Measurements from ENCODE around the gene MLLT6. TPM values are rescaled to one million over a fixed set of nuclear protein-coding genes. Genes with fewer than 3 reads are reported as not detected.

Gene MLLT6
- total and polyA plus RNA-seq, 2 of the 13 experiments (the other 11 are each of a cell fraction or from before 2014, with no cell fraction given), result 50.7 to 69.5 TPM

DNA sequence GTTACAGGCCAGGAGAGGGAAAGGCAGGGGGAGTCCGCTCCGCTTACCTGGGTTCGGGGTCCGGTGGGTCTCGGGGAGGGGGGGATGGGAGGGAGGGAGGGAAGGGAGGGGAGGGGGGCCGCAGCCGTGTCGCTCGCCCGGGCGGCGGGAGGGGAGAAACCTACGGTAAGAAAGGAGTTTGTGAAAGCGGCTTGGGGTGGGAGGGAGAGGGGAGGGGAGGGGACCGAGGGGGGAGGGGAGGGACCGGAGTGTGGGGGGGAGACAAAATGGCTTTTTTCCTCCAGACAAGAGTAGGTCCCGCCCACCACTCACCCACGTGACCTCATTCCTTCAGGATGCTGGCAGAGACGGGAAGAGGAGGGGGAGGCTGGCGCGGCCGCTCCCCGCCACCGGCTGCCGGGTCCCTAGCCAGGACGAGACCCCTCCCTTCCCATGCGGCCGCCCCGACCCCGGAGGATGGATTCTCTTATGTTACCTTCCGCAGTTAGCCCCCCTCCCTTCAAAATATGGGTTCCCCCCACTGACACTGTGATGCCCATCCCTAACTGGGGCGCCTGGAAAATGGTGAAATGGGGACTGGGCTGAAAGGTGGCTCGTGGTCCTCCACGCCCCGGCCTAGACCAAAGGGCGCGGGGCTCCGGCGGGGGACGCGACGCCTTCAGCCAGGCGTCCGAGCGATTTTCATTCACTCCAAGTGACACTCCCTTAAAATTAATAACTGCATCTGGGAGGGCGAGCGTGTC is 43.2 kb downstream of the MLLT6 start, which contains the start of gene PCGF2 (continued):
- TF ChIP-seq, protein P1, sequence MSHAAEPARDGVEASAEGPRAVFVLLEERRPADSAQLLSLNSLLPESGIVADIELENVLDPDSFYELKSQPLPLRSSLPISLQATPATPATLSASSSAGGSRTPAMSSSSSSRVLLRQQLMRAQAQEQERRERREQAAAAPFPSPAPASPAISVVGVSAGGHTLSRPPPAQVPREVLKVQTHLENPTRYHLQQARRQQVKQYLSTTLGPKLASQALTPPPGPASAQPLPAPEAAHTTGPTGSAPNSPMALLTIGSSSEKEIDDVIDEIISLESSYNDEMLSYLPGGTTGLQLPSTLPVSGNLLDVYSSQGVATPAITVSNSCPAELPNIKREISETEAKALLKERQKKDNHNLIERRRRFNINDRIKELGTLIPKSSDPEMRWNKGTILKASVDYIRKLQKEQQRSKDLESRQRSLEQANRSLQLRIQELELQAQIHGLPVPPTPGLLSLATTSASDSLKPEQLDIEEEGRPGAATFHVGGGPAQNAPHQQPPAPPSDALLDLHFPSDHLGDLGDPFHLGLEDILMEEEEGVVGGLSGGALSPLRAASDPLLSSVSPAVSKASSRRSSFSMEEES (CRISPR knock-in tag; IDR thresholded peaks at IDR 0.05), result peak; percentile 57; the same call in 1 of the 2 replicates
- TF ChIP-seq, protein P2, sequence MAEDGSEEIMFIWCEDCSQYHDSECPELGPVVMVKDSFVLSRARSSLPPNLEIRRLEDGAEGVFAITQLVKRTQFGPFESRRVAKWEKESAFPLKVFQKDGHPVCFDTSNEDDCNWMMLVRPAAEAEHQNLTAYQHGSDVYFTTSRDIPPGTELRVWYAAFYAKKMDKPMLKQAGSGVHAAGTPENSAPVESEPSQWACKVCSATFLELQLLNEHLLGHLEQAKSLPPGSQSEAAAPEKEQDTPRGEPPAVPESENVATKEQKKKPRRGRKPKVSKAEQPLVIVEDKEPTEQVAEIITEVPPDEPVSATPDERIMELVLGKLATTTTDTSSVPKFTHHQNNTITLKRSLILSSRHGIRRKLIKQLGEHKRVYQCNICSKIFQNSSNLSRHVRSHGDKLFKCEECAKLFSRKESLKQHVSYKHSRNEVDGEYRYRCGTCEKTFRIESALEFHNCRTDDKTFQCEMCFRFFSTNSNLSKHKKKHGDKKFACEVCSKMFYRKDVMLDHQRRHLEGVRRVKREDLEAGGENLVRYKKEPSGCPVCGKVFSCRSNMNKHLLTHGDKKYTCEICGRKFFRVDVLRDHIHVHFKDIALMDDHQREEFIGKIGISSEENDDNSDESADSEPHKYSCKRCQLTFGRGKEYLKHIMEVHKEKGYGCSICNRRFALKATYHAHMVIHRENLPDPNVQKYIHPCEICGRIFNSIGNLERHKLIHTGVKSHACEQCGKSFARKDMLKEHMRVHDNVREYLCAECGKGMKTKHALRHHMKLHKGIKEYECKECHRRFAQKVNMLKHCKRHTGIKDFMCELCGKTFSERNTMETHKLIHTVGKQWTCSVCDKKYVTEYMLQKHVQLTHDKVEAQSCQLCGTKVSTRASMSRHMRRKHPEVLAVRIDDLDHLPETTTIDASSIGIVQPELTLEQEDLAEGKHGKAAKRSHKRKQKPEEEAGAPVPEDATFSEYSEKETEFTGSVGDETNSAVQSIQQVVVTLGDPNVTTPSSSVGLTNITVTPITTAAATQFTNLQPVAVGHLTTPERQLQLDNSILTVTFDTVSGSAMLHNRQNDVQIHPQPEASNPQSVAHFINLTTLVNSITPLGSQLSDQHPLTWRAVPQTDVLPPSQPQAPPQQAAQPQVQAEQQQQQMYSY (CRISPR knock-in tag; IDR thresholded peaks at IDR 0.05), result no peak
- TF ChIP-seq NFE2L2 (IDR thresholded peaks at IDR 0.05; ENCODE audit: low read length), result no peak
- no peak for TF ChIP-seq FIP1L1 (IDR thresholded peaks at IDR 0.05; ENCODE audit: borderline replicate concordance, insufficient read depth, low read depth, low read length)
- TF ChIP-seq PRDM10 (CRISPR knock-in tag; IDR thresholded peaks at IDR 0.05; ENCODE audit: low read depth), result no peak
- TF ChIP-seq, protein P3, sequence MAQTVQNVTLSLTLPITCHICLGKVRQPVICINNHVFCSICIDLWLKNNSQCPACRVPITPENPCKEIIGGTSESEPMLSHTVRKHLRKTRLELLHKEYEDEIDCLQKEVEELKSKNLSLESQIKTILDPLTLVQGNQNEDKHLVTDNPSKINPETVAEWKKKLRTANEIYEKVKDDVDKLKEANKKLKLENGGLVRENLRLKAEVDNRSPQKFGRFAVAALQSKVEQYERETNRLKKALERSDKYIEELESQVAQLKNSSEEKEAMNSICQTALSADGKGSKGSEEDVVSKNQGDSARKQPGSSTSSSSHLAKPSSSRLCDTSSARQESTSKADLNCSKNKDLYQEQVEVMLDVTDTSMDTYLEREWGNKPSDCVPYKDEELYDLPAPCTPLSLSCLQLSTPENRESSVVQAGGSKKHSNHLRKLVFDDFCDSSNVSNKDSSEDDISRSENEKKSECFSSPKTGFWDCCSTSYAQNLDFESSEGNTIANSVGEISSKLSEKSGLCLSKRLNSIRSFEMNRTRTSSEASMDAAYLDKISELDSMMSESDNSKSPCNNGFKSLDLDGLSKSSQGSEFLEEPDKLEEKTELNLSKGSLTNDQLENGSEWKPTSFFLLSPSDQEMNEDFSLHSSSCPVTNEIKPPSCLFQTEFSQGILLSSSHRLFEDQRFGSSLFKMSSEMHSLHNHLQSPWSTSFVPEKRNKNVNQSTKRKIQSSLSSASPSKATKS (CRISPR knock-in tag; IDR thresholded peaks at IDR 0.05), result no peak
- TF ChIP-seq ZNF337 (CRISPR knock-in tag; IDR thresholded peaks at IDR 0.05; ENCODE audit: borderline replicate concordance, low read depth), result no peak
- TF ChIP-seq IKZF5 (CRISPR knock-in tag; IDR thresholded peaks at IDR 0.05), result 0 out of 2 replicates have a peak, but pooled peaks have one; percentile 10
- no peak for TF ChIP-seq ZNF264 (CRISPR knock-in tag; IDR thresholded peaks at IDR 0.05)
- TF ChIP-seq RBM22 (optimal IDR thresholded peaks at IDR 0.05; ENCODE audit: low read length), result peak; percentile 44
- TF ChIP-seq, protein P4, sequence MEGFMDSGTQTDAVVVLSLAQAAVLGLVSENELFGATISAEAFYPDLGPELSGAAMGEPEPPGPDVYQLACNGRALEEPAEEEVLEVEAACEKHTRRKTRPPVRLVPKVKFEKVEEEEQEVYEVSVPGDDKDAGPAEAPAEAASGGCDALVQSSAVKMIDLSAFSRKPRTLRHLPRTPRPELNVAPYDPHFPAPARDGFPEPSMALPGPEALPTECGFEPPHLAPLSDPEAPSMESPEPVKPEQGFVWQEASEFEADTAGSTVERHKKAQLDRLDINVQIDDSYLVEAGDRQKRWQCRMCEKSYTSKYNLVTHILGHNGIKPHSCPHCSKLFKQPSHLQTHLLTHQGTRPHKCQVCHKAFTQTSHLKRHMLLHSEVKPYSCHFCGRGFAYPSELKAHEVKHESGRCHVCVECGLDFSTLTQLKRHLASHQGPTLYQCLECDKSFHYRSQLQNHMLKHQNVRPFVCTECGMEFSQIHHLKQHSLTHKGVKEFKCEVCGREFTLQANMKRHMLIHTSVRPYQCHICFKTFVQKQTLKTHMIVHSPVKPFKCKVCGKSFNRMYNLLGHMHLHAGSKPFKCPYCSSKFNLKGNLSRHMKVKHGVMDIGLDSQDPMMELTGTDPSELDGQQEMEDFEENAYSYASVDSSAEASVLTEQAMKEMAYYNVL (CRISPR knock-in tag; IDR thresholded peaks at IDR 0.05; ENCODE audit: borderline replicate concordance), result no peak
- 0 out of 2 replicates have a peak, but pooled peaks have one; percentile 21 for TF ChIP-seq MIER3 (CRISPR knock-in tag; IDR thresholded peaks at IDR 0.05; ENCODE audit: borderline replicate concordance)

All from HepG2 (cell line).